Measurements from ENCODE around the gene LRRC2.
"Not testable (repeated sequence)": the region's sequence is repeated elsewhere in the genome, so short reads cannot be mapped to it uniquely, and the experiment has no call there.

LRRC2 gene

DNA sequence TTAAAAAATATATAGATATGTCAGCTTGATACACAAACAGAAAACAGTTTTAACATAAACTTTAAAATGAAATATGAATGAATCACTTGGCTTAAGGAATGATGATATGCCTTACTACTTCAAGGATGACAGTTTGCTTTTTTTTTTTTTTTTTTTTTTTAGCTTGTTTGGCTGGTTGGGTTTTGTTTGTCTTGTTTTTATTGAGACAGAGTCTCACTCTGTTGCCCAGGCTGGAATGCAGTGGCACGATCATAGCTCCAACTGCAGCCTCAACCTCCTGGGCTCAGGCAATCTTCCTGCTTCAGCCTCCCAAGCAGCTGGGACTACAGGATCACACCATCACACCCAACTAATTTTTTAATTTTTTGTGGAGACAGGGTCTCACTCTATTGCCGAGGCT is 14.5 kb downstream of the LRRC2 start:
- no peak for DNase-seq

DNA sequence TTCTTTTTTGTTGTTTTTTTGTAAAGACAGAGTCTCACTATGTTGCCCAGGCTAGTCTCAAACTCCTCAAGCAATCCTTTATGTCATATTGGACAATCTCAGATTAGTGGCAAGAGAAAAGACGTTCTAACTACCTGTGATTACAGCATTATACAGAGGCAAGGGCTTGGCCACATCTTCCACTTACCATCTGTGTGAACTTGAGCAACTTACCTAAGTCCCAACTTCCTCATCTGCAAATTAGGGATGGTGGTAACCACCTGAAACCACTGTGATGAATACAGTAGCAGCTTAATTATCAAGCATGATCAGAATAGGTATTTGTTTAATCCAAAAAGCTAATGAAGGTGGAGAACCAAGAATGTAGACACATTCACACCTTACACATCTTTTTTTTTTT is 16.1 kb downstream of the LRRC2 start:
- no peak for DNase-seq

DNA sequence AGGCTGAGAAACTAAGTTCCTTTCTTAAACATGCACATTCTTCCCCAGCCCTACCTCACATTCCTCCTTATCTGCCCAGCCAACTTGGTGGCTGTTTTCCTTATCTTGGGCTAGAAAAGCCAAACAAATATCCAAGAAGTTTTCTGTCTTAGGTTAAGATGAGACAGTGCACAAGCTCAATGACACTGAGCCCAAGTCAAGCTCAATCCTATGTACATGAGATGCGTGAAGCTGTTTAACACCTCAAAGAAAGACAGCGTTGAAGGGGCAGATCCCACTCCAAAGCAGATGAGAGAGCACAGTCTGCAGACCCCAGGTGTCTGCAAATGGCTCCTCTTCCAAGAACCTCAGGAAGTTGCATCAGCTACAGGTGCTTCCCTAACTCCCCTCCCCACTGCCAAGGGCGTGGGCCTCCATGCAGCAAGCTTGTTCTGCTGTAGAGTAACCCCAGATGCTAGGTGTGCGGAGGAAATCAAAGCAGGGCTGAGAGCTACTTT is 16.6 kb downstream of the LRRC2 start:
- DNase-seq, result peak; percentile 68

DNA sequence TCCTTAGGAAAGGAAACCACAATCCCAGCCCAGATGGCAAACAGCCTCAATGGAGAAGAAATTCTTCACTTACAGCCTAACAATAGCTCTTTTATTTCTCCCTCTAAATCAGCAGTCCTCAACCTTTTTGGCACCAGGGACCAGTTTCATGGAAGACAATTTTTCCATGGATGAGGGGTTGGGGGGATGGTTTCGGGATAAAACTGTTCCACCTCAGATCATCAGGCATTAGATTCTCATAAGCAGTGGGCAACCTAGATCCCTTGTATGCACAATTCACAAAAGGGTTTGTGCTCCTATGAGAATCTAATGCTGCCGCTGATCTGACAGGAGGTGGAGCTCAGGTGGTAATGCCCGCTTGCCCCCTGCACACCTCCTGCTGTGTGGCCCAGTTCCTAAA is 17.5 kb downstream of the LRRC2 start:
- not testable (repeated sequence) for DNase-seq

DNA sequence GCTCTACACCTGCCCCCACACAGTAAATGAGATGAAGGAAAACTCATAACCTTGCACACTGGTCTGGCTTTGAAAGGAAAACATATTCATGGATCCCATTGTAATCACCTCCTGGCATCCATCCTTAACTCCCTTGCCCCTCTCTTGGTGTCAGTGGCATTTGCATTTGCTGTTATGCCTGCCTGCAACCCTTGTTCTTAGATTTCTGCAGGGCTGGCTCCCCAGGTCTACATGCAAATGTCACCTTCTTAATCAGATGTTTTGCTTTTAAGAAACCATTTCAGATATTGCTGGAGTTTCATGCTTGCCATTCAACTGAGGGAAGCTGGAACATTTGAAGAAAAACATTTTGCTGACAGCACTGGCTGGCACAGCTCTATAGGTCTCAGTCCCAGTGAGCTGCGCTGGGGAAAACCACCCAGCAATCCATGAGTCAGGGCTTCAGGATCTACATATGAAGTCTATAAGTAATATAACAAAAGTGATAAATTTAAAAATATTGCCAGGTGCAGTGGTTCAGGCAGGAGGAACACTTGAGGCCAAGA is 19.1 kb downstream of the LRRC2 start:
- DNase-seq, result no peak

DNA sequence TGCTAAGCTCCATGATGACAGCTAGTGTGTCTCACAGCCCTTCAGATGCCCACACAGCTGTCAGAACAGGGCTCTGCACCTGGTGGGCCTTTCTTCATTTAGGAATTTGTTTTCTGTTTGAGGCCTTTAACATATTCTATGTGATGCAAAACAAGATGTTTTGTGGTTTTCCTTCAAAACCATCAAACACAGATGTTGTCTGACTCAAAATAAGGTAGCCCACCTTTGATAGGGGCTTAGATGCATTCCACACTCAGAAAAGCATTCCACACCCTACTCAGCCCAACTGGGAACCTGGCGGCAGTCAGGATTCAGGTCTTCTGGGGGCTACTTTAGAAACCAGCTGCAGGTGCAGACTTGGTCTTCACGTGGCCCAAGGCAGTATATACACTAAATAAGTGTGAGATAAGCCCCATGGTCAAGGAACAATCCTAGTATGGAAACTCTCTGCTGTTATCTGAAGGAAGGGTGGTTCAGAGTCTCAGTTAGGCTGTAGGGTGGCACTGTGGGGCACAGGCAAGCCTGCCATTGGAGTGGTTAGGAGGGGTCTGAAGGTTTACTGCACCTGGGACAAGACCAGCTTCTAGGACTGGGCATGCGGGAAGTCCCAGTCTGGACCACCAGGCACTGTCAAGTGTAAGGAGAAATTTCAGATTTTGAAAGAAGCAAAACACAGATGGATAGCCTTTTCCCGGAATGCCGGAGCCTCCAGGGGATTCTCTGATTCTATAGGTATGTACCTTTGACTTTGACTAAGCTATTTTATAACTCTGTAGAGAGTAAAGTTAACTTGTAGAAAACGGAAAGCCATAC is 20.1 kb downstream of the LRRC2 start:
- DNase-seq, result no peak

DNA sequence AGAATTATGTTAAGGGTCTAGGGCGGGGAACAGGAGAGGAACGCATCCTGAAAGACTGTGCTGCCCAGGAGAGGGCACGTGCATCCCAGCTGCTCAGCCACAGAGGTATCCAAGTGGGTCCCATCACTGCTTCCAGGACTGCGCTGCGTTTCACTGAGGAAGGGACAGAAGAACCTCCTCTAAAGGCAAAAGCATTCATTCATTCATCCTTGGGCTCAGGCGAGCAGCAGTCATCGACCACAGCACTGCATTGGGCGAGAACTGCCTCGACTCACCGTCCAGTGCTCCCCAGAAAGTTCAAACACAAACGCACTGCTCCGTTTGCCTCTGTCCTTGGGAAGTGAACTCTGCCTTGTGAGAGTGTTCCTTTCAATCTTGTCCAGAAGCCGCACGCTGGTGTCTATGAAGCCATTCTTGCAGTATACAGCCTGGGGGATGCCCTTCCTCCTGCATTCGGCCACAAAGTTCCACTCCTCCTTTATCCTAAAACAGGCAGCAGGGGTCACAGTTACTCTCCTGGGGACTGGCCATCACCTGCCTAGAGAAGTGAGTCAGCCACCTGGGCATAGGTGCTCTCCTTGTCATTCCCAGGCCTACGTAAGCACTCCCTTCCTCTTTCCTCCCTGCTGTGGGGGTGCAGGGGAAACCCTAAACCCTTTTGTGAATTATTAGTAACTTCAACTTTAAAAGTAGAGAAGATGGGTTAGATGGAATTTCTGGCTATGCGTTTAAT is 21.2 kb downstream of the LRRC2 start:
- no peak for DNase-seq

DNA sequence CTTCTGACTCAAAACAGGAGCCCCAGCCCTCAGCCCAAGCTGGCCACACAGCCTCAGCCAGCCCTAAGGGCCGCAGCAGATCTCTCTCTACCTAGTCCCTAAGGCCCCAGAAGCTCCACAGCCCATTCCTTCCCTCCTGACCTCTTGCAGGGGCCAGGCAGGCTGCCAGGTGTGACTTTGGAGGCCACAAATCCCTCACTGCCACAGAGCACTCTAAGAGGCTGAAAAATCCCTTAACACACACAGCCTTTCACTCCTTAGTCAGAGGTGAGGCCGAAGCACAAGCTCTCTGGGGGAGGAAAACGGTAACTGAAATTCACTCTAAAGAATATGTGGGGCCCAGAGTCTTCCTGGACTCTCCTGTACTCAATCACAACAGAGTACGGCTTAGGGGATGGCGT is 23.3 kb downstream of the LRRC2 start:
- no peak for DNase-seq

DNA sequence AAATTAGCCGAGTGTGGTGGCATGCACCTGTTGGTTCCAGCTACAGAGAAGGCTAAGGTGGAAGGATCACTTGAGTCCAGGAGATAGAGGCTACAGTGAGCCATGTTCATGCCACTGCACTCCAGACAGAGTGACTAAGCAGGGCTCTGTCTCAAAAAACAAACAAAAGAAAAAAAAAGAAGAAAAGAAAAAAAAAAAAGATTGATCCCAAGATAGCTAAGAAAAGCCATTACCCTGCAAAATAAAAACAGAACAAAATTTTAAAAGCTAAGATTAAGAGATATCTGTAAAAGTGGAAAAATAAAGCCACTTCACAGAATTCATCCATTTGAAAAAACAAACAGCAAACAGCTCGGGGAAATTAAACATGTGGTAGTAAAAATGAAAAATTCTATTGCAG is 23.8 kb downstream of the LRRC2 start:
- DNase-seq, result no peak

DNA sequence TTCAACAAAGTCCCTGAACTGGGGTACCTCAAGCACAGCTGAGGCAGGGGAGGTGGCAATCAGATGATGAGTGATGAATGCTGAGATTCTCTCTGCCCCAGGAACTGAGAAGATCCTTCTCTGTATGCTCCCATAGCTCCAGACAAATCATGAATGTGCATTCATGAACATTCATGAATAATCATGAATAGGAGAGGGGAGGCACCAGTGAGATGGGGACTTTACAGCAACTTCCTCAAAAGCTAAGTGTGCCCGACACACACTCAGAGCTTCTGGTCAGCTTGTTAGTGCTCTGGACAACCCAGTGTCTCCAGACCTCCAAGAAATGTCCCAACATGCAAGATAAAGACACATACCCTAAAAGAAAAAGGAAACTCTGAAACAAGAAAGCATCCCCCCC is 24.3 kb downstream of the LRRC2 start:
- no peak for DNase-seq

DNA sequence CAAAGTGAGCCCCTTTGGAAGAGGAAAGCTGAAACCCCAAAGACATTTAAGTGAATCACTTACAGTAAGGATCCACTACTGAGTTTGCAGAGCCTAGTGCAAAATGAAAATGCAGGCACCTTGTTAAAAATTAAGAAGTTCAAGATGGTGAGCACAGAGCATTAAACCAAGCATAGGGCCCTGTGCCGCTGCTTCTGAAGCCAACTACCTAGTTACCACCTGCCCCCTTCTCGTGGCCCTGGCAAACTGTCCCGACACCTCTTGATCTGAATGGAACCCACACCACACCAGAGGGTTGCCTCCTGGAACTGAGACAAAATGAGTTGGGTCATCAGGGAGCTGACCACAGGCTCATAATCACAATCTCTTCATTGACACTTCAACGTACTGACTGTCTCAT is 25.6 kb downstream of the LRRC2 start:
- no peak for DNase-seq

DNA sequence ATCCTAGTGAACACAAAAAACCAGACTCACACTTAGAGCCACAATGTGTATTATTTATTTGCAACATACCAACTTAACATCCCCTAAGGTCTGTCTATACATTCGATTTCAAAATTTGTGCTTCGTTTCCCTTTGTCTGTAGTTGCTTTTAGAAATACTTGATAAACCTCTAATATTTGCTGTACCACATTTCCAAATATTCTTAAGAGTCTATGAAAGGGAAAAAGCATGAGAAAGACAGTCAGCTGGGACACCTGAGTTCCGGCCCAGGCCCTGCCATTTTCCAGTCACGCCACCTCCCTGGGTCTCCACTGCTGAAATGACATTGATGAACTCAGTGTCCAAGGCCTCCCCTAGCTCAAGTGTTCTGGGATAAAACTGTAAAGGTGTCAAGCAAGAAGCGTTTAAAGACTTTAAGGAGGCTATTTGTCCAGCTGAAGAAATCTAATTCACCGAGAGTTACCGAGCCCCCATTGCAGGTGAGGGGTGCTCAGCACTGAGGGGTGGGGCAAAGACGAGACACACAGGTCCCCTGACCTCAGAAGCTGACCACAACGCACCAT is 26.6 kb downstream of the LRRC2 start:
- DNase-seq, result no peak

DNA sequence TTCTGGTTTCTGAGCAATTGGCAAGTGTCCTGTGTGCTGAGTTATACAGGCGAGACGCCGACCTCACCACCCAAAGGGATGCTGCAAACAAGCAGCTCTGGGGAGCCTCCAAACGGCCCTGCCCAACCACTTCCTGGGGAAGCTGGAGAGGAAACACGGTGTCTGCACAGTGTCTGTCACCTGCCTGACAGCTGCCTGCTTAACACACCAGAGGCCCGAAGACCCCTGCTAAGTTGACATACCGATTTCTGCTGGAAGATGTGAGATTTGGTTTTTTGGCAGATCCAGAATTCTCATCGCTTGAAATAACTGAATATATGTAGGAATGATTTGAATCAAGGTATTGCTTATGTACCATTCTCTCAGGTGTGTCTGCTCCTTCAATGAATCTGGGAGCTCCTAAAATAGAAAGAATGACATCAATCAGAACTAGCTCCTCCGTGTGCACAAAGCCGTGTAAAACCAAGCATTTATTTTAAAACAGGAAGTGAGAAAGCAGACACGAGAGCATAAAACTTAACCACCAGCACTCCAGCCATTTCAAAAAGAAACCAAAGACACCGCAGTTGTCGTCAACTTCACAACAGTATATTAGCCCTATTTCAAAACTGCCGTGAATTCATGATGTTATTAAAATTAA is 27.2 kb downstream of the LRRC2 start:
- peak; percentile 40 for DNase-seq

DNA sequence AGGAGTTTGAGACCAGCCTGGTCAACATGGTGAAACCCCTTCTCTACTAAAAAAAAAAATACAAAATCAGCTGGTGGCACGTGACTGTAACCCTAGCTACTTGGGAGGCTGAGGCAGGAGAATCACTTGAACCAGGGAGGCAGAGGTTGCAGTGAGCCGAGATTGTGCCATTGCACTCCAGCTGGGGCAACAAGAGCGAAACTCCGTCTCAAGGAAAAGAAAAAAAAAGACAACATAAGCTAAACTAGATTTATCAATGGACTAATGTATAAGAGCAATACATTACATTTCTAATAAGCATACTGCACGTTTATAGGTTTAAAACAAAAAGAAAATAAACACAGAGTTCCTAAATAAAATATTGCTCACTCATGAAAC is 27.7 kb downstream of the LRRC2 start:
- DNase-seq, result not testable (repeated sequence)

DNA sequence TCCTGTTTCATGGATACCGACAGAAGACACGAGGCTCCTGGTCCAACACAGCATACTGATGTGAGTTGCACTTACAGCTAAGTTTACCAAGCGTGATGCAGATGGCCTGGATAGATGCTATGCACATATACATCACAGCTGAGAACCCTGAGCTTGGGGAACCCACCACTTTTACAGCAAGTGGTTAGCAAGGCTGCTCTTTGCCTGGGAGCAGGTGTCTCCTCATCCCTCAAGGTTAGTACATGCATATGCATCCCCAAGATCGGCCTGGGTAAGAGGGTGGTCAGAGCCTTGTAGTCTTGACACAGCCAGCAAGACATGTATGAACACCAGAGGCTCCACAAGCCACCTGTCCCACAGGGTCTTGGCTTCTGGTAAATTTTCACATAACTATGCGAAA is 28.3 kb downstream of the LRRC2 start:
- DNase-seq, result no peak

DNA sequence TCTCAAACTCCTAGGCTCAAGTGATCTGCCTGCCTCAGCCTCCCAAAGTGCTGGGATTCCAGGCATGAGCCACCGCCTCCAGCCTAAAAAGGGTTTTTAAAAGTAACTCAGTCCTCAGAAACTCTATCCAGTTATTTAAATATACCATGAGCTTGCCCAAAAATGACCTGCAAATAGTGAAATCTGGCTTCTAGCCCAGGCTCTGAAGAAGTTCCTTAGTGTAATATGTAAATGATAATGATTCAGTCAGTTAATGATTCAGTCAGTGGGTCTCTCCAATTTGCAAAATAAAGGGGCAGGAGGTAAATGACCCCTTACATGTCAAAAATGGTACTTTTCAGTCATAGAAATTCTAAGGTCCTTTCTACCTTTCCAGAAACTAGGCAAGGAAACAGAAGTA is 28.8 kb downstream of the LRRC2 start:
- DNase-seq, result no peak

DNA sequence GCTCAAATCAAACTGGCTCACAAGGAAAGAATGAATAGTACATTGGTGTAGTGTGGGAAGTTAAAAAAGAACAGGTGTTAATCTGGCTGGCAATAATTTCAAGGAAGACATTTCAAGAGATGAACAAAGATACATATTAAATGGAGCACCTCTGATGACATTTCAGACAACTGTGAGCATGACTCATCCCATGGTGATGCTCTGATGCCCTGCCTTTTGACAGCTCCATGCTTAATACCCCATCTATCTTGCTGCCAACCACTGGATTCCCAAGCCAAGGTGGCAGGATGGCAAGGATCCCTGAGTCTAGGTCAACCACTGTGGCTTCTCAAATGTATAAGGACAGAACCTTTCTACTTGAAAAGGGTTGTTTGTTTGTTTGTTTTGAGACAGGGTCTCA is 29.3 kb downstream of the LRRC2 start:
- DNase-seq, result no peak

DNA sequence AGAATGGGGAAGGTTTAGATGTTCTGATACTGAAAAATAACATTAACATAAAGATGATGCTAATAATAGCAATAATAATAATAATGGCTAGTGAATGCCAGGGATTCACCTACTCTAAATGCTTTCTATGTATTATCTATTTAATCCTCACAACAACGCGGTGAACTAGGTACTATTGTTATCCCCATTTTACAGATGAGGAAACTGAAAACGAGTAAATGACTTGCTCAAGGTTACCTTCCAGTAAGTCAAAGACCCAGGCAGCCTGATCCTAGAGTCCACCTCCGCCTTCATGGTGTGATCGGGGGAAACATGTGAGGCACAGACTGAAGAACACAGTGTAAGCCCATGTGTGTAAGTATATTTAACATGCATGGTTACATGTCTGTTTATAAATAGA is 30.4 kb downstream of the LRRC2 start:
- no peak for DNase-seq

DNA sequence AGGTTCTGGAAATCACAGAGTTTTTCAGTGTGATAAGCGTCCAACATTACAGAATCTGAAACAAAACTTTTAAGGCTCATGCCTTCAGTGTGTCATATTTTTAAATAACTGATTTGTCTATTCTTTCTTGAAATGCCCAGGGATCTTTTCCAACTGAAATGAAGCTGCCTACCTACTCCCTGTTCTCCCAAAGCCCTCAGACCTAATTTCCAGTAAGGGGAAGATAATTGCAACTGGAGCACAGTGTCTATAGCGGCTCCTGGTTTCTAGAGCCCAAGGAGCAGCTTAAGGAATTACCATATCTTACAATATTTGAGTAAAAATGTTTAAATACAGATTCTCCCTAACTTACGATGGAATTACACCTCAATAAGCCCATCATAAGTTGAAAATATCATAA is 33.0 kb downstream of the LRRC2 start:
- no peak for DNase-seq

DNA sequence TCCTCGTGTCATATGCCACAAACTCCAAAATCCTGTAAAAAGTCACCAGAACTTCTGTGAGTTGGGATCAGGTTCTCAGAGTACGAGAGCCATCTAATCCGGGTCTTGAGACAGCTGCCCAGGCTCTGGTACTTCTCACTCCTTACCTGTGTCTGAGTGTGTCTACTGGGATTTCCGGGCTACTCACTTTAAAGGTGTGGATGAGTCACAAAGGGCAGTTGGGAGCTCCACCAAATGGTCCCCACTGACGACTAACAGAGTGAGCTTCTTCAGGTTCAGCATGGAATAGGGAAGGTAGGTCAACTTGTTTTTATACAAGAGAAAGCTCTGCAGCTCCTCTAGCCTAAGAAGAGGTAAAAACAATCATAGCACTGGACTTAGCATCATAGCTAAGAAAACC is 38.9 kb downstream of the LRRC2 start:
- DNase-seq, result no peak

DNA sequence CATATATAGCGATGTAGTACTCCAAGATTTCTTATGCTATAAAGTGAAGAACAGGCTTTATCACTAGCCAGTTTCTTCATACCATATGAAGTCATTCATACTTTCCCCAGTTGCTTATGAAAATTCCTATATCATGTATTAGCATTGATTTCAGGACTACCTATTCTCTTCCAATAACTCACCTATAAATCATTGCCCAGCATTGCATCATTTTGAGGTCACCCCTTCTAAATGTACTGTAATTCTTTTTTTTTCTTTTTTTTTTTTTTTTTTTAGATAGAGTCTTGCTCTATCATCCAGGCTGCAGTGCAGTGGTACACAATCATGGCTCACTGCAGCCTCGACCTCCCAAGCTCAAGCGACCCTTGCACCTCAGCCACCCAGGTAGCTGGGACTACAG is 41.3 kb downstream of the LRRC2 start:
- no peak for DNase-seq

DNA sequence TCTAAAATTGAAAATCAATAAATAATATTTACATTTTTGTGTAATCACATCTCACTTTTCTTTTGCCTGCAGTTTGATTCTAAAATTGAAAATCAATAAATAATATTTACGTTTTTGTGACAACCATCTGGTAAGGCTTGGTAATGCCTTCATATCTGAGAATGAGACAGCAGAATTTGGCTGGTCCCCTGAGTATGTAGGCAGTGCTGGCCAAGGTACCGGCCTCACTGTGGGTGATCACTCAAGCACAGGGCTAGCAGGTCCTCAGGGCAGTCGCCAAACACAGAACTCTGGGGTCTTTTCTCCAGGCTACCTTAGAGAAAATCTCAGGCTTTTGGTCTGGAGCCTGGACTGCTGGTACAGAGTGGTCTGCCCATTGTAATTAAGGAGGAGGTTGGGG is 42.1 kb downstream of the LRRC2 start:
- no peak for DNase-seq

DNA sequence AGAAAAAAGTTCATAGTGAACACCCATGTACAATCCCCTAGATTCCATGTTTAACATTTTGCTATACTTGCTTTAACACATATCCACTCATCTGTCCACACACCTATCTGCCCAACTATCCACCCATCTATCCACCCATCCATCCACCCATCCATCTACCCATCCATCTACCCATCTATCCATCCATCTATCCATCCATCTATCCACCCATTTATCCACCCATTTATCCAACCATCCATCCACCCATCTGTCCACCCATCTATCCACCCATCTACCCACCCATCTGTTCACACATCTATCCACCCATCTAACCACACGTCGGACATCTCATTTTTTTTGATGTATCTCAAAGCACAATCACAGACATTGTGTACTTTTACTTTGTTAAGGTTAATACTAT is 42.5 kb downstream of the LRRC2 start:
- DNase-seq, result no peak
